Erythroblast (primary cell): Measurements from ENCODE around the gene ALKBH5.

Experiments used
- DNase-seq, 2 experiments: peaks; one replicate each; lab custom pipeline; 2025; lab: John Stamatoyannopoulos, UW
- GATA1 ChIP-seq: IDR thresholded peaks from 2 replicates; pipeline ENCODE4 v1.6.1; 2011; ENCODE audit warnings: low read depth, mild to moderate bottlenecking, control low read depth, low read length, moderate library complexity
- POLR2A ChIP-seq: IDR thresholded peaks from 2 replicates; pipeline ENCODE4 v1.6.1; 2011; ENCODE audit warnings: mild to moderate bottlenecking, low read length

Gene ALKBH5

DNA sequence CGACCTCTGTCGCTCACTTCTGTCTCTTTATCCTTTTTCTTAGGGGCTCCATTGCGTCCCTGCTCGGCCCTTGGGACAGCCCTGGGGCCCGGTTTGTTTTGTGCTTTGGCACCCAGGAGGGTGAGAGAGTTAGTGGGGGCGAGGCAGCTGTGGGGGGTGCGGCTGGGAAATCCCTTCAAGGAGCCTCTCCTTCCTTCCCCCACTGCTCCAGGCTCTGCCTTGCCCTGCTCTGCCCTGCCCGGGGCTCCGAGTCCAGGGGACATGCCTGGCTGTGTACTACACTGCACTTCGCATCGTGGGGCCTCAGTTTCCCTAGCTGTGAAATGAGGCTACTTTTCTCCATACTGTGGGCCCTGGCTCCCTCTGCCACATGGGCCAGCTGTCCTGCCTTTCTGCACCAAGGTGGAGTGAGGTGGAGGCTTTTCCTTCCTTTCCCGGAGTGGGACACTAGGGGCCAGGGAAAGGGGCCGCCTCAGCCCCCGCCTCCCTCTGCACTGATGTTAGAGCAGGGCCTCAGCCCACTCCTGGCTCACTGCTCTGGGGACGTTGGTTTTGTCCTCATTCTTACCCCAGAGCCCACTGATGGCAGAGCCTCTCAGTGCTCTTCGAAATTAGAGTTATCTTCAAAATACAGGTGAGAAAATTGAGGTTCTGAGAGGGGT is 42.8 kb downstream of the ALKBH5 start:
- DNase-seq, result no peak
- TF ChIP-seq POLR2A, result no peak
- no peak for TF ChIP-seq GATA1

DNA sequence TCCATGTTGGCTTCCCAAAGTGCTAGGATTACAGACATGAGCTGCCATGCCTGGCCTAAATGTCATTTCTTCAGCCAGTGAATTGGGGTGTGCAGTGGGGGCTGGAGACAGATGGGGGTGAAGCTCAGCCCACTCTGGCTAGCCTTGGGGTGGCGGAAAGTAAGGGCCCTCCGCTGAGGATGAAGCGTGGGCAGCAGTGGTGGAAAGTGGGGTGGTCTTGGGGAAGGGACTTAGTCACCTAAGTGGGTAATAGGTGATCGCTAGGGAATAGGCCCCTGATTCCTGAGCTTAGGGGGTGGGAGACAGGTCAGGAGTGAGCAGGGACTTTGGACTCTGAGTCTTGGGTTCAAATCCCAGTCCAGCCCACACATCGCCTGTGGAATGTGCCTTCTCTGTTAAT is 44.0 kb downstream of the ALKBH5 start:
- no peak for TF ChIP-seq POLR2A
- TF ChIP-seq GATA1, result no peak
- no peak for DNase-seq

GRCh38 chr17:18228176-18228682 is 44.6 kb downstream of the ALKBH5 start:
- TF ChIP-seq POLR2A, result no peak
- TF ChIP-seq GATA1, result no peak
- no peak for DNase-seq

DNA sequence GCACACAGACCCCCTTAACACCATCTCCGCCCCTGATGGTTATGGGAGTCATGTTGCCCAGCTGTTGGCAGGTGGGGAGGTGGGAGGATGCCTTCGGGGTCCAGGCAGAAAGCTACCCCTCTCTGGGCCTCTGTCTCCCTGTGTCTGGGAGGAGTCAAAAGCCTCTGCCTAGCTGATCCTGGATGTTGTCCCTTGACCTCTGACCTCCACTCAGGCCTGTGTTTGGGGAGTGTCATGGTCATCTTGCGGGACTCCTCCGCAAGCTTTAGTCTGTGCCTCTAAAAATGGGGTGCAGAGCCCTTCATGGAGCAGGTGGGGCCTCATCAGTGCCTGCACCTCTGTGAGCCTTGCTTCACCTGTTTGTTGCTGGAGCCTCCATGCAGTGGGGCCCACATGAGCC is 45.6 kb downstream of the ALKBH5 start:
- no peak for DNase-seq
- TF ChIP-seq GATA1 (no peak), POLR2A (no peak)

DNA sequence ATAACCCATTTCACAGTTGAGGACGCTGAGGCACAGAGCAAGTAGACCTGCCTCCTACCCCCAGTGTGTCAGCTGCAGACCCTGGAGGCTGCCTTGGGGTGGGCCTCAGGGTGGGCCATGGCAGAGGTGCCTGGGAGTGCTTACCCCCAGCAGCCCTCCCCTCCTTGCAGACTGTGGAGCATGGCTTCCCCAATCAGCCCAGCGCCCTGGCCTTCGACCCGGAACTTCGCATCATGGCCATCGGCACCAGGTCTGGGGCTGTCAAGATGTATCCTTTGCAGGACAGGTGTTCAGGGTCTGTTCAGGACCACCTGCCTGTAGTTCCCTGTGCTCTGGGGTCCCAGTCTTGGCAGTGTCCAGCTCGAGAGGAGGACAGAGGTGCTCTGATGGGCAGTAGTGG is 46.1 kb downstream of the ALKBH5 start:
- TF ChIP-seq POLR2A, result no peak
- no peak for TF ChIP-seq GATA1
- DNase-seq, result no peak

- TF ChIP-seq GATA1, result no peak
- no peak for TF ChIP-seq POLR2A
Observed at GRCh38 chr17:18230288-18231141, 46.9 kb downstream of the ALKBH5 start.

DNA sequence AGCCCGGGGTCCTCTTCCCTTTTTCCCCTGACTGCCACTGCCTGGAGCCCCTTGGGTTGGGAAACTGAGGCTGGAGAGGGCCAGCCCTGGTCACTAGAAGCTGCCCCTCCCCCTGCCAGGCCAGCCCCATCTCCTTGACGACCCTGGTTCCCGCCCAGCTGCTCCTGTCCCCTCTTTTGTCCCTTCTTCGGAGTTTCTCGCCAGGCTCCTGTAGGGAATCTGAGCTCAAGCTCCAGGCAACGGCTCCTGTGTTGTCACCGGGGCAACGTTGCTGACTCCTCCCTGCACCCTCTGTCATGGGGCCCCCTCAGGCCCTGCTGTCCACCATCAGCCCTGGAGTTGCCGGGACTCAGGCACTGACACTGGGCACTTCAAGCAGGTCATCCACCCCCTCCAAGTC is 47.5 kb downstream of the ALKBH5 start:
- DNase-seq, result no peak
- TF ChIP-seq GATA1, result no peak
- TF ChIP-seq POLR2A, result no peak

More at GRCh38 chr17:18230288-18231141, 46.9 kb downstream of the ALKBH5 start:
- no peak for DNase-seq

- no peak for TF ChIP-seq GATA1
- no peak for TF ChIP-seq POLR2A
- DNase-seq, result no peak
Observed at GRCh38 chr17:18233803-18234518, 50.3 kb downstream of the ALKBH5 start.

DNA sequence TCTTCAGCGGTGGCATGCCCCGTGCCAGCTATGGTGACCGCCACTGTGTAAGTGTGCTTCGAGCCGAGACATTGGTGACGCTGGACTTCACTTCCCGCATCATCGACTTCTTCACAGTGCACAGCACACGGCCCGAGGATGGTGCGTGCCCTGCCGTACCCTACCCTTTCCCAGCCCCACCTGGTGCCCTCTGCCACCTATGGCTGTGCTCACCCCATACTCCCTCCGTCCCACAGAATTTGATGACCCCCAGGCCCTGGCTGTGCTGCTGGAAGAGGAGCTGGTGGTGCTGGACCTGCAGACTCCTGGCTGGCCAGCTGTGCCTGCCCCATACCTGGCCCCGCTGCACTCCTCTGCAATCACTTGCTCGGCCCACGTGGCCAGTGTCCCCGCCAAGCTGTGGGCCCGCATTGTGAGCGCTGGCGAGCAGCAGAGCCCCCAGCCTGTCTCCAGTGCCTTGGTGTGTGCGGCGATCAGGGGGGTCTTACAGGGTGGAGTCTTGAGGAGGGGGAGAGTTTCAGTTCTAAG is 51.3 kb downstream of the ALKBH5 start:
- TF ChIP-seq POLR2A (no peak), GATA1 (no peak)
- DNase-seq, result no peak

GRCh38 chr17:18235743-18236256 is 52.2 kb downstream of the ALKBH5 start:
- TF ChIP-seq GATA1 (no peak), POLR2A (no peak)
- no peak for DNase-seq

- no peak for DNase-seq
Observed at GRCh38 chr17:18236494-18236893, 52.9 kb downstream of the ALKBH5 start.

GRCh38 chr17:18237461-18237860 is 53.8 kb downstream of the ALKBH5 start:
- TF ChIP-seq GATA1 (no peak), POLR2A (no peak)
- no peak for DNase-seq

More at GRCh38 chr17:18236494-18236893, 52.9 kb downstream of the ALKBH5 start:
- TF ChIP-seq GATA1 (no peak), POLR2A (no peak)

GRCh38 chr17:18238299-18238698 is 54.7 kb downstream of the ALKBH5 start:
- TF ChIP-seq GATA1 (no peak), POLR2A (no peak)
- DNase-seq, result no peak
